ENCODE data around the gene LRRK1. TPM values are rescaled to one million over a fixed set of nuclear protein-coding genes. Genes with fewer than 3 reads are reported as not detected.
A peak's percentile ranks its signal among the peaks of the same experiment; 100 is the strongest.

LRRK1 gene
- total RNA-seq, 1 donor from 2014 or later = 6.6 TPM

- no peak for DNase-seq (ENCODE audit: low read depth)
- Histone ChIP-seq H3K27me3 (ENCODE audit: control insufficient read depth, insufficient read depth, low read length) (no peaks in the 10 kb centered on the region), H3K4me3 (ENCODE audit: low read depth, low read length) (no peak overlapping the region), H3K36me3 (ENCODE audit: control insufficient read depth, insufficient read depth, low read length) (no peaks in the 10 kb centered on the region)
- TF ChIP-seq, protein P1, sequence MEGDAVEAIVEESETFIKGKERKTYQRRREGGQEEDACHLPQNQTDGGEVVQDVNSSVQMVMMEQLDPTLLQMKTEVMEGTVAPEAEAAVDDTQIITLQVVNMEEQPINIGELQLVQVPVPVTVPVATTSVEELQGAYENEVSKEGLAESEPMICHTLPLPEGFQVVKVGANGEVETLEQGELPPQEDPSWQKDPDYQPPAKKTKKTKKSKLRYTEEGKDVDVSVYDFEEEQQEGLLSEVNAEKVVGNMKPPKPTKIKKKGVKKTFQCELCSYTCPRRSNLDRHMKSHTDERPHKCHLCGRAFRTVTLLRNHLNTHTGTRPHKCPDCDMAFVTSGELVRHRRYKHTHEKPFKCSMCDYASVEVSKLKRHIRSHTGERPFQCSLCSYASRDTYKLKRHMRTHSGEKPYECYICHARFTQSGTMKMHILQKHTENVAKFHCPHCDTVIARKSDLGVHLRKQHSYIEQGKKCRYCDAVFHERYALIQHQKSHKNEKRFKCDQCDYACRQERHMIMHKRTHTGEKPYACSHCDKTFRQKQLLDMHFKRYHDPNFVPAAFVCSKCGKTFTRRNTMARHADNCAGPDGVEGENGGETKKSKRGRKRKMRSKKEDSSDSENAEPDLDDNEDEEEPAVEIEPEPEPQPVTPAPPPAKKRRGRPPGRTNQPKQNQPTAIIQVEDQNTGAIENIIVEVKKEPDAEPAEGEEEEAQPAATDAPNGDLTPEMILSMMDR (IDR thresholded peaks at IDR 0.05; ENCODE audit: insufficient read depth, low read length, poor library complexity, severe bottlenecking) = no peak
Observed at GRCh38 chr15:101066501-101067408, 147.6 kb downstream of the LRRK1 start.

- Histone ChIP-seq H3K36me3 (ENCODE audit: control insufficient read depth, insufficient read depth, low read length) (no peaks in the 10 kb centered on the region), H3K4me3 (ENCODE audit: low read depth, low read length) (no peak overlapping the region), H3K27me3 (ENCODE audit: control insufficient read depth, insufficient read depth, low read length) (no peaks in the 10 kb centered on the region)
- no peak for DNase-seq (ENCODE audit: low read depth)
- TF ChIP-seq, protein P1 (IDR thresholded peaks at IDR 0.05; ENCODE audit: insufficient read depth, low read length, poor library complexity, severe bottlenecking) = no peak
Observed at GRCh38 chr15:101067660-101068522, 148.7 kb downstream of the LRRK1 start.

GRCh38 chr15:101068523-101068960 is 149.4 kb downstream of the LRRK1 start:
- TF ChIP-seq, protein P1 (IDR thresholded peaks at IDR 0.05; ENCODE audit: insufficient read depth, low read length, poor library complexity, severe bottlenecking) = no peak
- Histone ChIP-seq H3K4me3 (ENCODE audit: low read depth, low read length) (no peak overlapping the region), H3K36me3 (ENCODE audit: control insufficient read depth, insufficient read depth, low read length) (no peaks in the 10 kb centered on the region), H3K27me3 (ENCODE audit: control insufficient read depth, insufficient read depth, low read length) (no peaks in the 10 kb centered on the region)
- no peak for DNase-seq (ENCODE audit: low read depth)

- TF ChIP-seq, protein P1 (IDR thresholded peaks at IDR 0.05; ENCODE audit: insufficient read depth, low read length, poor library complexity, severe bottlenecking) = peak; percentile 20
- no peak overlapping the region for H3K4me3 ChIP-seq (ENCODE audit: low read depth, low read length)
- no peak for DNase-seq (ENCODE audit: low read depth)
Observed at GRCh38 chr15:101068961-101069653, 149.9 kb downstream of the LRRK1 start.

DNA sequence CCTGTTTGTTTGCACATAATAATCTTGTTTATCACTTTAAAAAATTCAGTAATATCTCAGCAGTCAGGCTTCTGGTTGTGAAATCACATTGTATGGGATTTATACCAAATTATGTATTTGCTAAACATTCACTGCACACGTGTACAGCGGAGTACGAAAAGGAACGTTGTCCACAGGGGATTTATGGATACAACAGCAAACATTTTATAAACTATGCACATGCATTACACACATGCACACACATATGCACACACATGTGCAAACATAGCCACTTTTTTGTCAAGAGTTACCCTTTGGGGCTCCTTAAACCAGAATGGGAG is 150.5 kb downstream of the LRRK1 start:
- TF ChIP-seq, protein P1 (IDR thresholded peaks at IDR 0.05; ENCODE audit: insufficient read depth, low read length, poor library complexity, severe bottlenecking) = no peak
- H3K4me3 ChIP-seq (ENCODE audit: low read depth, low read length) = no peak overlapping the region
- H3K36me3 ChIP-seq (ENCODE audit: control insufficient read depth, insufficient read depth, low read length) = no peaks in the 10 kb centered on the region

More at GRCh38 chr15:101068961-101069653, 149.9 kb downstream of the LRRK1 start:
- Histone ChIP-seq H3K27me3 (ENCODE audit: control insufficient read depth, insufficient read depth, low read length) (no peaks in the 10 kb centered on the region), H3K36me3 (ENCODE audit: control insufficient read depth, insufficient read depth, low read length) (no peaks in the 10 kb centered on the region)

More for the DNA sequence above, 150.5 kb downstream of the LRRK1 start:
- no peak for DNase-seq (ENCODE audit: low read depth)
- H3K27me3 ChIP-seq (ENCODE audit: control insufficient read depth, insufficient read depth, low read length) = no peaks in the 10 kb centered on the region

Data from kidney epithelial cell (primary cell).